RCC 7860 (cell line): ENCODE results near the gene ZMYM2.

Experiments used
- DNase-seq: peaks from one replicate; pipeline ENCODE4 v3.0.0-alpha.2; 2015; ENCODE audit warnings: low spot score
- FAIRE-seq: peaks from 2 replicates; lab custom pipeline; 2012; peaks lifted over from hg19 to GRCh38; lab: Jason Lieb, UNC

Gene ZMYM2

GRCh38 chr13:20043207-20043925, 84.8 kb downstream of the ZMYM2 start:
- DNase-seq (no peak), FAIRE-seq (no peak)

GRCh38 chr13:20044086-20044485, 85.6 kb downstream of the ZMYM2 start:
- DNase-seq, result no peak
- FAIRE-seq, result no peak

GRCh38 chr13:20045950-20046548, 87.5 kb downstream of the ZMYM2 start:
- FAIRE-seq (no peak), DNase-seq (no peak)

GRCh38 chr13:20049558-20050473, 91.3 kb downstream of the ZMYM2 start:
- FAIRE-seq, result no peak
- no peak for DNase-seq

- FAIRE-seq, result no peak
Observed at GRCh38 chr13:20051366-20051765, 92.8 kb downstream of the ZMYM2 start.

GRCh38 chr13:20053016-20053415, 94.5 kb downstream of the ZMYM2 start:
- FAIRE-seq (no peak), DNase-seq (no peak)

More at GRCh38 chr13:20051366-20051765, 92.8 kb downstream of the ZMYM2 start:
- no peak for DNase-seq

- FAIRE-seq, result no peak
- no peak for DNase-seq
Observed at GRCh38 chr13:20053891-20054290, 95.4 kb downstream of the ZMYM2 start.

- DNase-seq, result no peak
- no peak for FAIRE-seq
Observed at GRCh38 chr13:20054586-20054985, 96.1 kb downstream of the ZMYM2 start.

GRCh38 chr13:20057214-20057613, 98.7 kb downstream of the ZMYM2 start:
- DNase-seq (no peak), FAIRE-seq (no peak)

GRCh38 chr13:20057963-20058362, 99.4 kb downstream of the ZMYM2 start:
- no peak for FAIRE-seq
- DNase-seq, result no peak

GRCh38 chr13:20058476-20058875, 99.9 kb downstream of the ZMYM2 start:
- DNase-seq, result no peak
- no peak for FAIRE-seq

GRCh38 chr13:20064128-20064527, 105.6 kb downstream of the ZMYM2 start:
- no peak for DNase-seq
- FAIRE-seq, result no peak

GRCh38 chr13:20065516-20065915, 107.0 kb downstream of the ZMYM2 start:
- DNase-seq, result no peak
- FAIRE-seq, result no peak

- DNase-seq, result no peak
- FAIRE-seq, result no peak
Observed at GRCh38 chr13:20069956-20070355, 111.4 kb downstream of the ZMYM2 start.

- FAIRE-seq (no peak), DNase-seq (no peak)
Observed at GRCh38 chr13:20073775-20074174, 115.2 kb downstream of the ZMYM2 start.

GRCh38 chr13:20074966-20075365, 116.4 kb downstream of the ZMYM2 start:
- DNase-seq, result no peak
- no peak for FAIRE-seq

- DNase-seq, result no peak
Observed at GRCh38 chr13:20077086-20077485, 118.6 kb downstream of the ZMYM2 start.

GRCh38 chr13:20080377-20081164, 122.0 kb downstream of the ZMYM2 start:
- no peak for FAIRE-seq

More at GRCh38 chr13:20077086-20077485, 118.6 kb downstream of the ZMYM2 start:
- no peak for FAIRE-seq

GRCh38 chr13:20090349-20090748, 131.8 kb downstream of the ZMYM2 start:
- FAIRE-seq (no peak), DNase-seq (no peak)

More at GRCh38 chr13:20080377-20081164, 122.0 kb downstream of the ZMYM2 start:
- DNase-seq, result no peak

GRCh38 chr13:20093951-20094350, 135.4 kb downstream of the ZMYM2 start:
- FAIRE-seq (no peak), DNase-seq (no peak)

- FAIRE-seq, result no peak
- no peak for DNase-seq
Observed at GRCh38 chr13:20099319-20099718, 140.8 kb downstream of the ZMYM2 start.
